LNCaP clone FGC (cell line): ENCODE results near the gene IFT43.

Experiments used
- DNase-seq: peaks from one replicate; pipeline ENCODE4 v3.0.0-alpha.2; 2011; ENCODE audit warnings: low read depth
- H3K4me3 ChIP-seq: 2 replicates; pipeline ENCODE4 v1.5.1; 2011; ENCODE audit warnings: mild to moderate bottlenecking, low read depth, low read length, control low read depth
- CTCF ChIP-seq: IDR thresholded peaks from 2 replicates; pipeline ENCODE4 v1.5.1; 2012; ENCODE audit warnings: mild to moderate bottlenecking; ENCODE audit not compliant: control insufficient read depth, insufficient read depth; ENCODE audit errors: extremely low read depth

The IFT43 gene

GRCh38 chr14:76125511-76125910, 139.9 kb downstream of the IFT43 start:
- no peak for TF ChIP-seq CTCF
- no peak overlapping the region for H3K4me3 ChIP-seq

GRCh38 chr14:76126076-76126475, 140.5 kb downstream of the IFT43 start:
- no peak for TF ChIP-seq CTCF

More at GRCh38 chr14:76125511-76125910, 139.9 kb downstream of the IFT43 start:
- no peak for DNase-seq

DNA sequence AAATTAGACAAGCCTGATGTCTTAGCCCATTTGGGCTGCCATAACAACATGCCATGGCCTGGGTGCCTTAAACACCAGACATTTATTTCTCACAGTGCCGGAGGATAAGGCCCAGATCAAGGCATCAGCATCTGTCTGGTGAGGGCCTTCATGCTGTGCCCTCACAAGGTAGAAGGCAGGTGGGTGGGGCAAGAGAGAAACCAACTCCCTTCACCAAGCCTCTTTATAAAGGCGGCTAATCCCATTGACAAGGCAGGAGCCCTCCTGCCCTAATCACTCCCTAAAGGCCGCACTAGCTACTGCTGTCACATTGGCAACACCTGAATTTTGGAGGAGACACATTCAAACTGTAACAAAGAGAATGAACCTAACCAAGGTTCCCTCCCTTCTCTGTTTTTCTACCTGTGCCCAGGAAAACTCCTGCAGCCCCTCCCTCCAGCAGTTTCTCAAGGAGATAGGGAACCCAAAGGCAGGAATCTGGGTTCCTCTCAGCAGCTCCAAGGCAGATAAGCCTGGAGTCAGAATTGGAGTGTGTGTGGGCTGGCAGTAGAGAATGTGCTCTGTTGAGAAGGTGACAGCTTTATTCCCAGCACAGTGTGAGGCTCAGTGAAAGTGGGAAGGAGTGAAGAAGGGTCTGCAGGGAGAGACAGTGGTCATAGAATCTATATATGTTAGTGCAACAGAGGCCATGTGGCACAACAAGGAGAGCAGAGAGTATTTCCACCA, 144.5 kb downstream of the IFT43 start:
- no peak for TF ChIP-seq CTCF
- DNase-seq, result no peak
- no peak overlapping the region for H3K4me3 ChIP-seq

More at GRCh38 chr14:76126076-76126475, 140.5 kb downstream of the IFT43 start:
- no peak for DNase-seq
- H3K4me3 ChIP-seq, result no peak overlapping the region

GRCh38 chr14:76131071-76131965, 145.8 kb downstream of the IFT43 start:
- no peak for DNase-seq
- H3K4me3 ChIP-seq, result no peak overlapping the region
- no peak for TF ChIP-seq CTCF

DNA sequence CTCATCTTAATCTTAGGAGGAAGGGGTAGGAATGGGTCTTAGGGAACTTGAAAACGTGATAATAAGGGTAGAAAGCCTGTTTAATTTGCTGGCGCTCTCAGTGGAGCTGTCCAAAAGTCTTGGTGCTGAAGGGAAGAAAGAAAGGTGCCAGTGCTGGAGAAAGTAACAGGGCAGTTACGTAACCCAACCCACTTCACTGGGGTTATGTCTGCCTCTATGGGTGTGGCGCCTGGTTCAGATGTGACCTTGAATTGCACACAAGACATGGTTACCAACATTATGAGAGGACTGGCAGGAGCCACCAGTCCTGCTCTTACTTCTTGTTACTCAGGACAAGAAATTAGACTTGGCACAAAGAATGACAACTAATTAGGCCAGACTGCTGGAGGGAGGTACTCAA, 147.5 kb downstream of the IFT43 start:
- no peak for DNase-seq
- no peak overlapping the region for H3K4me3 ChIP-seq
- no peak for TF ChIP-seq CTCF
